K562 (cell line): ENCODE data around the gene FUT4. TPM values are rescaled to one million over a fixed set of nuclear protein-coding genes. Genes with fewer than 3 reads are reported as not detected.

Experiments
- HLTF ChIP-seq: fragments of 450-650 bp; IDR thresholded peaks from 2 replicates; pipeline ENCODE4 v1.6.1; 2016
- KDM1A ChIP-seq, 2 experiments: fragments of 450-650 bp; IDR thresholded peaks; 2 replicates each; pipeline ENCODE4 v1.6.1; 2016; ENCODE audit warnings: mild to moderate bottlenecking in 2 of 2
- NCOA6 ChIP-seq: fragments of 450-650 bp; IDR thresholded peaks from 2 replicates; pipeline ENCODE4 v1.6.1; 2017; ENCODE audit warnings: mild to moderate bottlenecking
- XRCC3 ChIP-seq: fragments of 450-650 bp; IDR thresholded peaks from 2 replicates; pipeline ENCODE4 v1.6.1; 2017; ENCODE audit warnings: mild to moderate bottlenecking, moderate library complexity
- polyA plus RNA-seq, 8 experiments: library from polyadenylated mRNA; depleted of rRNA in 4 of 8; stranded (reverse) in 5 of 8; unstranded in 3 of 8; fragments of >200 nt; fragmentation: Nextera tagmentation in 2 of 8; fragmentation: Illumina TruSeq in 1 of 8; extraction: Ambion mirVana in 2 of 8; extraction: Trizol in 1 of 8; gene quantifications; 2 replicates each; pipeline versions ENCODE4 v1.2.1 to v1.2.3, GENCODE V29; 2011 to 2014; ENCODE audit warnings: inconsistent platforms in 1 of 8, missing spikeins in 1 of 8
- total RNA-seq, 7 experiments: library from RNA; depleted of rRNA in 6 of 7; stranded (reverse); fragments of >200 nt in 6 of 7; fragmentation: Illumina TruSeq in 2 of 7; extraction: Trizol in 2 of 7; gene quantifications; 2 replicates each; pipeline versions ENCODE4 v1.2.1 to v1.2.3, GENCODE V29; 2011 to 2021; ENCODE audit warnings: low replicate concordance in 1 of 7
- TF ChIP-seq, protein P1 (sequence below): sonication (generic); formaldehyde crosslinking; IDR thresholded peaks from 2 replicates; pipeline ENCODE4 v1.8.0; 2022; ENCODE audit warnings: mild to moderate bottlenecking, missing genetic modification reagents
- TF ChIP-seq, protein P2 (sequence below): fragments of 250-450 bp; sonication (Bioruptor Pico); IDR thresholded peaks from 2 replicates; pipeline ENCODE4 v1.8.0; 2022; ENCODE audit warnings: inconsistent platforms
- TF ChIP-seq, protein P3 (sequence below): IDR thresholded peaks from 2 replicates; pipeline ENCODE4 v1.6.1; 2011; ENCODE audit not compliant: insufficient read length; ENCODE audit errors: extremely low read depth
- TF ChIP-seq, protein P4 (sequence below): fragments of 450-650 bp; IDR thresholded peaks from 2 replicates; pipeline ENCODE4 v1.6.1; 2016; ENCODE audit warnings: mild to moderate bottlenecking, moderate library complexity
- TF ChIP-seq, protein P5 (sequence below): sonication (generic); formaldehyde crosslinking; IDR thresholded peaks from 2 replicates; pipeline ENCODE4 v1.4.0; 2020; ENCODE audit warnings: mild to moderate bottlenecking, missing genetic modification reagents

FUT4 gene
- total and polyA plus RNA-seq, 9 of the 15 experiments (the other 6 are each of a cell fraction or from before 2014, with no cell fraction given) = 1.1 to 8.9 (median 5.5) TPM

DNA sequence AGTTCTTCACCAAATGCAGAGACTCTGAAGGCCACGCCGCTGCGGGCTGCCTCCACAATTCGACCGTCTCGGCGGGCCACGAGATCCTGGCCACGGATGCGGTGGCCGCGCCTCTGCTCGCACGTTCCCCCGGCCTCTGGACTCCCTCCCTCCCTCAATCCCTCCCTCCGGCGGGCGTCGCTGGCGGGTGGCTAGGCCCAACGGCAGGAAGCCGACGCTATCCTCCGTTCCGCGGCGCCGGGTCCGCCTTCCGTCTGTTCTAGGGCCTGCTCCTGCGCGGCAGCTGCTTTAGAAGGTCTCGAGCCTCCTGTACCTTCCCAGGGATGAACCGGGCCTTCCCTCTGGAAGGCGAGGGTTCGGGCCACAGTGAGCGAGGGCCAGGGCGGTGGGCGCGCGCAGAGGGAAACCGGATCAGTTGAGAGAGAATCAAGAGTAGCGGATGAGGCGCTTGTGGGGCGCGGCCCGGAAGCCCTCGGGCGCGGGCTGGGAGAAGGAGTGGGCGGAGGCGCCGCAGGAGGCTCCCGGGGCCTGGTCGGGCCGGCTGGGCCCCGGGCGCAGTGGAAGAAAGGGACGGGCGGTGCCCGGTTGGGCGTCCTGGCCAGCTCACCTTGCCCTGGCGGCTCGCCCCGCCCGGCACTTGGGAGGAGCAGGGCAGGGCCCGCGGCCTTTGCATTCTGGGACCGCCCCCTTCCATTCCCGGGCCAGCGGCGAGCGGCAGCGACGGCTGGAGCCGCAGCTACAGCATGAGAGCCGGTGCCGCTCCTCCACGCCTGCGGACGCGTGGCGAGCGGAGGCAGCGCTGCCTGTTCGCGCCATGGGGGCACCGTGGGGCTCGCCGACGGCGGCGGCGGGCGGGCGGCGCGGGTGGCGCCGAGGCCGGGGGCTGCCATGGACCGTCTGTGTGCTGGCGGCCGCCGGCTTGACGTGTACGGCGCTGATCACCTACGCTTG, at the start of gene FUT4 (continued):
- TF ChIP-seq, protein P1, sequence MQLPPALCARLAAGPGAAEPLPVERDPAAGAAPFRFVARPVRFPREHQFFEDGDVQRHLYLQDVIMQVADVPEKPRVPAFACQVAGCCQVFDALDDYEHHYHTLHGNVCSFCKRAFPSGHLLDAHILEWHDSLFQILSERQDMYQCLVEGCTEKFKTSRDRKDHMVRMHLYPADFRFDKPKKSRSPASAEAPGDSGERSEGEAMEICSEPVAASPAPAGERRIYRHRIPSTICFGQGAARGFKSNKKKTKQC (CRISPR knock-in tag) = peak; percentile 94
- peak; percentile 67 for TF ChIP-seq NCOA6
- TF ChIP-seq, protein P2, sequence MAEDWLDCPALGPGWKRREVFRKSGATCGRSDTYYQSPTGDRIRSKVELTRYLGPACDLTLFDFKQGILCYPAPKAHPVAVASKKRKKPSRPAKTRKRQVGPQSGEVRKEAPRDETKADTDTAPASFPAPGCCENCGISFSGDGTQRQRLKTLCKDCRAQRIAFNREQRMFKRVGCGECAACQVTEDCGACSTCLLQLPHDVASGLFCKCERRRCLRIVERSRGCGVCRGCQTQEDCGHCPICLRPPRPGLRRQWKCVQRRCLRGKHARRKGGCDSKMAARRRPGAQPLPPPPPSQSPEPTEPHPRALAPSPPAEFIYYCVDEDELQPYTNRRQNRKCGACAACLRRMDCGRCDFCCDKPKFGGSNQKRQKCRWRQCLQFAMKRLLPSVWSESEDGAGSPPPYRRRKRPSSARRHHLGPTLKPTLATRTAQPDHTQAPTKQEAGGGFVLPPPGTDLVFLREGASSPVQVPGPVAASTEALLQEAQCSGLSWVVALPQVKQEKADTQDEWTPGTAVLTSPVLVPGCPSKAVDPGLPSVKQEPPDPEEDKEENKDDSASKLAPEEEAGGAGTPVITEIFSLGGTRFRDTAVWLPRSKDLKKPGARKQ (CRISPR knock-in tag) = no peak
- peak in 1 of 2 experiments; percentile 32; a peak in 1 of 4 replicates for TF ChIP-seq KDM1A (IDR thresholded peaks at IDR 0.05)
- TF ChIP-seq, protein P3, sequence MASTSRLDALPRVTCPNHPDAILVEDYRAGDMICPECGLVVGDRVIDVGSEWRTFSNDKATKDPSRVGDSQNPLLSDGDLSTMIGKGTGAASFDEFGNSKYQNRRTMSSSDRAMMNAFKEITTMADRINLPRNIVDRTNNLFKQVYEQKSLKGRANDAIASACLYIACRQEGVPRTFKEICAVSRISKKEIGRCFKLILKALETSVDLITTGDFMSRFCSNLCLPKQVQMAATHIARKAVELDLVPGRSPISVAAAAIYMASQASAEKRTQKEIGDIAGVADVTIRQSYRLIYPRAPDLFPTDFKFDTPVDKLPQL = no peak
- TF ChIP-seq, protein P4, sequence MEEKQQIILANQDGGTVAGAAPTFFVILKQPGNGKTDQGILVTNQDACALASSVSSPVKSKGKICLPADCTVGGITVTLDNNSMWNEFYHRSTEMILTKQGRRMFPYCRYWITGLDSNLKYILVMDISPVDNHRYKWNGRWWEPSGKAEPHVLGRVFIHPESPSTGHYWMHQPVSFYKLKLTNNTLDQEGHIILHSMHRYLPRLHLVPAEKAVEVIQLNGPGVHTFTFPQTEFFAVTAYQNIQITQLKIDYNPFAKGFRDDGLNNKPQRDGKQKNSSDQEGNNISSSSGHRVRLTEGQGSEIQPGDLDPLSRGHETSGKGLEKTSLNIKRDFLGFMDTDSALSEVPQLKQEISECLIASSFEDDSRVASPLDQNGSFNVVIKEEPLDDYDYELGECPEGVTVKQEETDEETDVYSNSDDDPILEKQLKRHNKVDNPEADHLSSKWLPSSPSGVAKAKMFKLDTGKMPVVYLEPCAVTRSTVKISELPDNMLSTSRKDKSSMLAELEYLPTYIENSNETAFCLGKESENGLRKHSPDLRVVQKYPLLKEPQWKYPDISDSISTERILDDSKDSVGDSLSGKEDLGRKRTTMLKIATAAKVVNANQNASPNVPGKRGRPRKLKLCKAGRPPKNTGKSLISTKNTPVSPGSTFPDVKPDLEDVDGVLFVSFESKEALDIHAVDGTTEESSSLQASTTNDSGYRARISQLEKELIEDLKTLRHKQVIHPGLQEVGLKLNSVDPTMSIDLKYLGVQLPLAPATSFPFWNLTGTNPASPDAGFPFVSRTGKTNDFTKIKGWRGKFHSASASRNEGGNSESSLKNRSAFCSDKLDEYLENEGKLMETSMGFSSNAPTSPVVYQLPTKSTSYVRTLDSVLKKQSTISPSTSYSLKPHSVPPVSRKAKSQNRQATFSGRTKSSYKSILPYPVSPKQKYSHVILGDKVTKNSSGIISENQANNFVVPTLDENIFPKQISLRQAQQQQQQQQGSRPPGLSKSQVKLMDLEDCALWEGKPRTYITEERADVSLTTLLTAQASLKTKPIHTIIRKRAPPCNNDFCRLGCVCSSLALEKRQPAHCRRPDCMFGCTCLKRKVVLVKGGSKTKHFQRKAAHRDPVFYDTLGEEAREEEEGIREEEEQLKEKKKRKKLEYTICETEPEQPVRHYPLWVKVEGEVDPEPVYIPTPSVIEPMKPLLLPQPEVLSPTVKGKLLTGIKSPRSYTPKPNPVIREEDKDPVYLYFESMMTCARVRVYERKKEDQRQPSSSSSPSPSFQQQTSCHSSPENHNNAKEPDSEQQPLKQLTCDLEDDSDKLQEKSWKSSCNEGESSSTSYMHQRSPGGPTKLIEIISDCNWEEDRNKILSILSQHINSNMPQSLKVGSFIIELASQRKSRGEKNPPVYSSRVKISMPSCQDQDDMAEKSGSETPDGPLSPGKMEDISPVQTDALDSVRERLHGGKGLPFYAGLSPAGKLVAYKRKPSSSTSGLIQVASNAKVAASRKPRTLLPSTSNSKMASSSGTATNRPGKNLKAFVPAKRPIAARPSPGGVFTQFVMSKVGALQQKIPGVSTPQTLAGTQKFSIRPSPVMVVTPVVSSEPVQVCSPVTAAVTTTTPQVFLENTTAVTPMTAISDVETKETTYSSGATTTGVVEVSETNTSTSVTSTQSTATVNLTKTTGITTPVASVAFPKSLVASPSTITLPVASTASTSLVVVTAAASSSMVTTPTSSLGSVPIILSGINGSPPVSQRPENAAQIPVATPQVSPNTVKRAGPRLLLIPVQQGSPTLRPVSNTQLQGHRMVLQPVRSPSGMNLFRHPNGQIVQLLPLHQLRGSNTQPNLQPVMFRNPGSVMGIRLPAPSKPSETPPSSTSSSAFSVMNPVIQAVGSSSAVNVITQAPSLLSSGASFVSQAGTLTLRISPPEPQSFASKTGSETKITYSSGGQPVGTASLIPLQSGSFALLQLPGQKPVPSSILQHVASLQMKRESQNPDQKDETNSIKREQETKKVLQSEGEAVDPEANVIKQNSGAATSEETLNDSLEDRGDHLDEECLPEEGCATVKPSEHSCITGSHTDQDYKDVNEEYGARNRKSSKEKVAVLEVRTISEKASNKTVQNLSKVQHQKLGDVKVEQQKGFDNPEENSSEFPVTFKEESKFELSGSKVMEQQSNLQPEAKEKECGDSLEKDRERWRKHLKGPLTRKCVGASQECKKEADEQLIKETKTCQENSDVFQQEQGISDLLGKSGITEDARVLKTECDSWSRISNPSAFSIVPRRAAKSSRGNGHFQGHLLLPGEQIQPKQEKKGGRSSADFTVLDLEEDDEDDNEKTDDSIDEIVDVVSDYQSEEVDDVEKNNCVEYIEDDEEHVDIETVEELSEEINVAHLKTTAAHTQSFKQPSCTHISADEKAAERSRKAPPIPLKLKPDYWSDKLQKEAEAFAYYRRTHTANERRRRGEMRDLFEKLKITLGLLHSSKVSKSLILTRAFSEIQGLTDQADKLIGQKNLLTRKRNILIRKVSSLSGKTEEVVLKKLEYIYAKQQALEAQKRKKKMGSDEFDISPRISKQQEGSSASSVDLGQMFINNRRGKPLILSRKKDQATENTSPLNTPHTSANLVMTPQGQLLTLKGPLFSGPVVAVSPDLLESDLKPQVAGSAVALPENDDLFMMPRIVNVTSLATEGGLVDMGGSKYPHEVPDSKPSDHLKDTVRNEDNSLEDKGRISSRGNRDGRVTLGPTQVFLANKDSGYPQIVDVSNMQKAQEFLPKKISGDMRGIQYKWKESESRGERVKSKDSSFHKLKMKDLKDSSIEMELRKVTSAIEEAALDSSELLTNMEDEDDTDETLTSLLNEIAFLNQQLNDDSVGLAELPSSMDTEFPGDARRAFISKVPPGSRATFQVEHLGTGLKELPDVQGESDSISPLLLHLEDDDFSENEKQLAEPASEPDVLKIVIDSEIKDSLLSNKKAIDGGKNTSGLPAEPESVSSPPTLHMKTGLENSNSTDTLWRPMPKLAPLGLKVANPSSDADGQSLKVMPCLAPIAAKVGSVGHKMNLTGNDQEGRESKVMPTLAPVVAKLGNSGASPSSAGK = peak; percentile 95
- no peak for TF ChIP-seq HLTF
- TF ChIP-seq, protein P5, sequence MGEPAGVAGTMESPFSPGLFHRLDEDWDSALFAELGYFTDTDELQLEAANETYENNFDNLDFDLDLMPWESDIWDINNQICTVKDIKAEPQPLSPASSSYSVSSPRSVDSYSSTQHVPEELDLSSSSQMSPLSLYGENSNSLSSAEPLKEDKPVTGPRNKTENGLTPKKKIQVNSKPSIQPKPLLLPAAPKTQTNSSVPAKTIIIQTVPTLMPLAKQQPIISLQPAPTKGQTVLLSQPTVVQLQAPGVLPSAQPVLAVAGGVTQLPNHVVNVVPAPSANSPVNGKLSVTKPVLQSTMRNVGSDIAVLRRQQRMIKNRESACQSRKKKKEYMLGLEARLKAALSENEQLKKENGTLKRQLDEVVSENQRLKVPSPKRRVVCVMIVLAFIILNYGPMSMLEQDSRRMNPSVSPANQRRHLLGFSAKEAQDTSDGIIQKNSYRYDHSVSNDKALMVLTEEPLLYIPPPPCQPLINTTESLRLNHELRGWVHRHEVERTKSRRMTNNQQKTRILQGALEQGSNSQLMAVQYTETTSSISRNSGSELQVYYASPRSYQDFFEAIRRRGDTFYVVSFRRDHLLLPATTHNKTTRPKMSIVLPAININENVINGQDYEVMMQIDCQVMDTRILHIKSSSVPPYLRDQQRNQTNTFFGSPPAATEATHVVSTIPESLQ (CRISPR knock-in tag) = 0 out of 2 replicates have a peak, but pooled peaks have one; percentile 43
- TF ChIP-seq XRCC3 = no peak
